Activated T-cell treated with anti-CD3 and anti-CD28 coated beads for 1 hour (primary cell): ENCODE results near the gene HAO1.

Source experiments
- DNase-seq: peaks from one replicate; pipeline ENCODE4 v3.0.0-alpha.2; 2020; ENCODE audit warnings: low read depth

Gene HAO1

GRCh38 chr20:7926767-7927166, 13.5 kb downstream of the HAO1 start:
- DNase-seq, result no peak

GRCh38 chr20:7926323-7926722, 13.9 kb downstream of the HAO1 start:
- no peak for DNase-seq

GRCh38 chr20:7924692-7925091, 15.6 kb downstream of the HAO1 start:
- no peak for DNase-seq

GRCh38 chr20:7916648-7917047, 23.6 kb downstream of the HAO1 start:
- DNase-seq, result no peak

GRCh38 chr20:7912551-7912950, 27.7 kb downstream of the HAO1 start:
- DNase-seq, result no peak

- DNase-seq, result no peak
These were observed 28.5 kb downstream of the HAO1 start for GRCh38 chr20:7911586-7912330.

- no peak for DNase-seq
These were observed 31.4 kb downstream of the HAO1 start for GRCh38 chr20:7908905-7909304.

GRCh38 chr20:7903429-7903828, 36.8 kb downstream of the HAO1 start:
- DNase-seq, result no peak

GRCh38 chr20:7902879-7903278, 37.4 kb downstream of the HAO1 start:
- DNase-seq, result no peak

GRCh38 chr20:7897781-7898364, 42.4 kb downstream of the HAO1 start:
- no peak for DNase-seq

GRCh38 chr20:7893014-7893730, 47.1 kb downstream of the HAO1 start:
- no peak for DNase-seq

GRCh38 chr20:7891705-7892104, 48.6 kb downstream of the HAO1 start:
- DNase-seq, result no peak

GRCh38 chr20:7889736-7890135, 50.5 kb downstream of the HAO1 start:
- no peak for DNase-seq

GRCh38 chr20:7883741-7884140, 56.5 kb downstream of the HAO1 start:
- no peak for DNase-seq

GRCh38 chr20:7883309-7883708, 56.9 kb downstream of the HAO1 start:
- no peak for DNase-seq

GRCh38 chr20:7882076-7882475, 58.2 kb downstream of the HAO1 start:
- DNase-seq, result no peak

- no peak for DNase-seq
These were observed 58.7 kb downstream of the HAO1 start for GRCh38 chr20:7881551-7881950.

GRCh38 chr20:7879883-7880282, 60.4 kb downstream of the HAO1 start:
- DNase-seq, result no peak

GRCh38 chr20:7868108-7868507, 72.2 kb downstream of the HAO1 start:
- DNase-seq, result no peak

GRCh38 chr20:7866285-7866684, 74.0 kb downstream of the HAO1 start:
- DNase-seq, result no peak

GRCh38 chr20:7859356-7859802, 80.9 kb downstream of the HAO1 start:
- DNase-seq, result no peak

- DNase-seq, result no peak
These were observed 81.5 kb downstream of the HAO1 start for GRCh38 chr20:7858734-7859250.

- DNase-seq, result no peak
These were observed 83.5 kb downstream of the HAO1 start for GRCh38 chr20:7856756-7857155.
